IMR-90 (cell line): Measurements from ENCODE around the gene CDRT4. TPM values are rescaled to one million over a fixed set of nuclear protein-coding genes. Genes with fewer than 3 reads are reported as not detected.

ENCODE experiments used
- ATAC-seq: fragments of 200-7000 bp; cut with Tn5 transposase; 2 replicates; pipeline ENCODE4 v1.9.1; 2020; ENCODE audit warnings: low read depth, mild to moderate bottlenecking, moderate library complexity
- BruUV-seq: library from RNA; stranded (reverse); fragments of 400-500 nt; replicated peaks from 2 replicates; lab custom pipeline; 2021; lab: Mats Ljungman, UMichigan
- CTCF ChIA-PET: fragments of 300-600 bp; formaldehyde crosslinking; extraction: SDS; loops from one replicate; lab custom pipeline; 2021; ENCODE audit warnings: antibody characterized with exemption; lab: Yijun Ruan, JAX
- POLR2A ChIA-PET: fragments of 300-600 bp; sonication (Branson Sonifier 250); formaldehyde crosslinking; loops from one replicate; lab custom pipeline; 2022; ENCODE audit warnings: antibody characterized with exemption; ENCODE audit not compliant: unreplicated experiment; lab: Charles Lee
- DNase-seq: peaks from one replicate; pipeline ENCODE4 v3.0.0; 2013
- H2AFZ ChIP-seq: replicated peaks from 2 replicates; pipeline ENCODE3; 2013; ENCODE audit warnings: low read length, mild to moderate bottlenecking; ENCODE audit not compliant: poor library complexity
- H2AK5ac ChIP-seq: 2 replicates; pipeline ENCODE4 v1.6.1; 2013; ENCODE audit warnings: low read depth, low read length, inconsistent platforms
- H2AK9ac ChIP-seq: replicated peaks from 2 replicates; pipeline ENCODE3; 2013; ENCODE audit warnings: mild to moderate bottlenecking, low read depth, low read length, moderate library complexity; ENCODE audit not compliant: poor library complexity
- H2BK120ac ChIP-seq: 2 replicates; pipeline ENCODE4 v1.6.1; 2013; ENCODE audit warnings: low read depth, low read length, inconsistent platforms
- H2BK15ac ChIP-seq: 3 replicates; pipeline ENCODE4 v1.6.1; 2013; ENCODE audit warnings: low read depth, low read length, inconsistent platforms
- H2BK20ac ChIP-seq: 2 replicates; pipeline ENCODE4 v1.6.1; 2013; ENCODE audit warnings: low read depth, mild to moderate bottlenecking, inconsistent platforms, low read length, moderate library complexity
- H2BK5ac ChIP-seq: 2 replicates; pipeline ENCODE4 v1.6.1; 2013; ENCODE audit warnings: mild to moderate bottlenecking, low read depth, low read length, inconsistent platforms; ENCODE audit not compliant: poor library complexity, severe bottlenecking
- H3K14ac ChIP-seq: replicated peaks from 2 replicates; pipeline ENCODE4 v1.6.1; 2013; ENCODE audit warnings: low read depth, low read length, inconsistent platforms
- H3K18ac ChIP-seq: 2 replicates; pipeline ENCODE4 v1.6.1; 2013; ENCODE audit warnings: low read depth, low read length, control low read depth
- H3K23ac ChIP-seq: 2 replicates; pipeline ENCODE4 v1.6.1; 2013; ENCODE audit warnings: low read depth, low read length, inconsistent platforms
- H3K27ac ChIP-seq: 2 replicates; pipeline ENCODE4 v1.5.1; 2013; ENCODE audit warnings: mild to moderate bottlenecking, control low read depth, low read length; ENCODE audit not compliant: insufficient read depth
- H3K27me3 ChIP-seq: 2 replicates; pipeline ENCODE4 v1.6.1; 2013; ENCODE audit warnings: low read length; ENCODE audit not compliant: control insufficient read depth, insufficient read depth
- H3K36me3 ChIP-seq: 2 replicates; pipeline ENCODE4 v1.6.1; 2013; ENCODE audit warnings: low read length, mixed read lengths; ENCODE audit not compliant: control insufficient read depth, insufficient read depth
- H3K4ac ChIP-seq: 2 replicates; pipeline ENCODE4 v1.6.1; 2013; ENCODE audit warnings: low read depth, low read length, inconsistent platforms
- H3K4me1 ChIP-seq: 2 replicates; pipeline ENCODE4 v1.6.1; 2013; ENCODE audit warnings: low read length, mixed read lengths; ENCODE audit not compliant: control insufficient read depth, insufficient read depth
- H3K4me2 ChIP-seq: 2 replicates; pipeline ENCODE4 v1.6.1; 2013; ENCODE audit warnings: low read depth, mild to moderate bottlenecking, control low read depth, low read length, moderate library complexity
- H3K4me3 ChIP-seq: 2 replicates; pipeline ENCODE4 v1.5.1; 2013; ENCODE audit warnings: low read depth, mild to moderate bottlenecking, control low read depth, low read length, moderate library complexity; ENCODE audit not compliant: insufficient read depth
- H3K56ac ChIP-seq: 2 replicates; pipeline ENCODE4 v1.6.1; 2013; ENCODE audit warnings: low read length, inconsistent platforms; ENCODE audit not compliant: insufficient read depth; ENCODE audit errors: extremely low read depth
- H3K79me1 ChIP-seq, 2 experiments: 2 replicates each; pipeline ENCODE4 v1.6.1; 2013; ENCODE audit warnings: low read length in 2 of 2, inconsistent platforms in 1 of 2, low read depth in 1 of 2
- H3K9ac ChIP-seq: 2 replicates; pipeline ENCODE4 v1.6.1; 2013; ENCODE audit warnings: low read depth, low read length, control low read depth
- H3K9me1 ChIP-seq: 2 replicates; pipeline ENCODE4 v1.6.1; 2013; ENCODE audit warnings: low read length, inconsistent platforms; ENCODE audit not compliant: insufficient read depth
- H3K9me3 ChIP-seq: 2 replicates; pipeline ENCODE4 v1.6.1; 2013; ENCODE audit warnings: low read length; ENCODE audit not compliant: control insufficient read depth, insufficient read depth
- H4K20me1 ChIP-seq: 2 replicates; pipeline ENCODE4 v1.6.1; 2013; ENCODE audit warnings: low read length, inconsistent platforms; ENCODE audit not compliant: insufficient read depth
- H4K5ac ChIP-seq: 2 replicates; pipeline ENCODE4 v1.6.1; 2013; ENCODE audit warnings: mild to moderate bottlenecking, low read depth, low read length, control low read depth
- H4K8ac ChIP-seq, 2 experiments: 2 replicates each; pipeline ENCODE4 v1.6.1; 2013; ENCODE audit warnings: low read depth in 2 of 2, low read length in 2 of 2, control low read depth in 1 of 2, inconsistent platforms in 1 of 2
- H4K91ac ChIP-seq: 2 replicates; pipeline ENCODE4 v1.6.1; 2013; ENCODE audit warnings: low read depth, low read length, inconsistent platforms; ENCODE audit not compliant: insufficient read depth
- MAFK ChIP-seq: IDR thresholded peaks from 2 replicates; pipeline ENCODE4 v1.6.1; 2012; ENCODE audit warnings: low read depth, low read length, improper control_type of control experiment
- RAD21 ChIP-seq: IDR thresholded peaks from 2 replicates; pipeline ENCODE4 v1.6.1; 2012; ENCODE audit warnings: low read length, improper control_type of control experiment
- WGBS, 2 experiments: methylation state at CpG; one replicate each; pipeline versions ENCODE4 v1.1.5 to v1.1.7; 2013; ENCODE audit warnings: missing lambda C conversion rate in 2 of 2; ENCODE audit not compliant: insufficient read length in 1 of 2; ENCODE audit errors: extremely low coverage in 2 of 2; 5-methylcytosine and 5-hydroxymethylcytosine counted together
- dilution Hi-C: fragments of 300-500 bp; cut with HindIII; formaldehyde crosslinking; loops from one replicate; pipeline ENCODE4 v1.14.3; 2018; ENCODE audit warnings: low sequenced_read_pairs; ENCODE audit not compliant: unreplicated experiment
- in situ Hi-C: fragments of 300-500 bp; cut with MboI; formaldehyde crosslinking; loops from 3 replicates; pipeline ENCODE4 v1.14.3; 2019; ENCODE audit warnings: low sequenced_read_pairs, inconsistent platforms, mixed read lengths
- intact Hi-C: fragments of 100-400 bp; cut with micrococcal nuclease; formaldehyde crosslinking; loops from 2 replicates; pipeline ENCODE4 v1.10.0; 2022
- polyA plus RNA-seq, 3 experiments: library from polyadenylated mRNA; depleted of rRNA; stranded (reverse); fragments of >200 nt; gene quantifications; 2 replicates each; pipeline ENCODE4 v1.2.3, GENCODE V29; 2012; ENCODE audit warnings: low replicate concordance in 1 of 3
- total RNA-seq: library from RNA; depleted of rRNA; stranded (reverse); fragments of >200 nt; gene quantifications from 2 replicates; pipeline ENCODE4 v1.2.3, GENCODE V29; 2012
- TF ChIP-seq, protein P1 (sequence below): fragments of 150-350 bp; IDR thresholded peaks from 2 replicates; pipeline ENCODE4 v1.6.1; 2017; ENCODE audit warnings: mild to moderate bottlenecking, antibody characterized with exemption, low read length, low read depth

CDRT4 gene
- total and polyA plus RNA-seq, 2 of the 4 experiments (the other 2 are of a cell fraction): 0.90 to 3.7 TPM

DNA sequence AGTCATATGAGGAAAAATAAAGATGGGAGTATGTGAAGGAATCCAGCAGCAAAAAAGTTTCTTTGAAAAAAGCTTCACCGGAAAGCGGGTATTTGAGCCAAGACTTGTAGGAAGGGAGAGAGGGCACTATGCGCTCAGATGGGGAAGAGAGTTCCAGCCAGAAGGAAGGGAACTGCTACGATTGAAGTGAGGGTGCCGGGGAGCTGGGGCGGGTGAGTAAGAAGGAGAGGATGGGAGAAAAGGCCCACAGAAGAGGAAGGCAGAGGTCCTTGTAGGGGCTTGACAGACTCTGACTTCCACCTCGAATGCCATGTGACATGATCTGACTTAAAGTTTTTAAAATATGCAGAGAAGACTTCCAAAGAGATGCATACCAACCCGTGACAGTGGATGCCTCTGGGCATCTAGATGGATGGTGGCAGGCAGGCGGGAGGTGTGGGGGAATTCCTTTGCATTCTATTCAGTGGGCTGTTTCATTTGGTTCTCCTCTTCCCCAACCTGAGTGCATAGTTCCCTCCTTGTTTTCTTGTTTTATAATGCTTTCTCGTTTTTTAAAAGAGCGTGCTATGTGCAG is 44.9 kb downstream of the CDRT4 start:
- Histone ChIP-seq H2AK5ac (no peak overlapping the region), H4K8ac (no peak overlapping the region), H3K4me3 (no peak overlapping the region), H2AFZ (no peak overlapping the region), H3K4me1 (peaks cover 5% of the 10 kb centered on the region; the same call in 1 of the 2 replicates), H2BK120ac (no peak overlapping the region), H2BK15ac (no peak overlapping the region), H3K18ac (no peak overlapping the region), H3K14ac (no peak overlapping the region), H3K9me1 (no peaks in the 10 kb centered on the region), H3K4me2 (no peak overlapping the region), H3K56ac (no peak overlapping the region), H2BK5ac (no peak overlapping the region), H3K36me3 (no peaks in the 10 kb centered on the region), H2AK9ac (no peak overlapping the region), H3K27me3 (peaks cover 3% of the 10 kb centered on the region; the same call in 1 of the 2 replicates), H3K9me3 (no peaks in the 10 kb centered on the region), H4K5ac (no peak overlapping the region), H3K27ac (no peak overlapping the region), H3K9ac (no peak overlapping the region), H4K91ac (no peak overlapping the region), H3K23ac (no peak overlapping the region), H3K4ac (no peak overlapping the region), H3K79me1 (no peaks in the 10 kb centered on the region), H2BK20ac (no peak overlapping the region), H4K20me1 (no peaks in the 10 kb centered on the region)
- dilution Hi-C loops: no loop called here
- ChIA-PET CTCF (interaction anchor here (0.6 kb wide), 1 partner anchor 15 kb away, joined by 5 read pairs; no protein-coding TSS in a partner anchor), POLR2A (no interaction called here)
- in situ Hi-C loops: no loop called here
- DNase-seq (no peak), ATAC-seq (no peak)
- TF ChIP-seq, protein P1, sequence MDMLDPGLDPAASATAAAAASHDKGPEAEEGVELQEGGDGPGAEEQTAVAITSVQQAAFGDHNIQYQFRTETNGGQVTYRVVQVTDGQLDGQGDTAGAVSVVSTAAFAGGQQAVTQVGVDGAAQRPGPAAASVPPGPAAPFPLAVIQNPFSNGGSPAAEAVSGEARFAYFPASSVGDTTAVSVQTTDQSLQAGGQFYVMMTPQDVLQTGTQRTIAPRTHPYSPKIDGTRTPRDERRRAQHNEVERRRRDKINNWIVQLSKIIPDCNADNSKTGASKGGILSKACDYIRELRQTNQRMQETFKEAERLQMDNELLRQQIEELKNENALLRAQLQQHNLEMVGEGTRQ: no peak
- TF ChIP-seq RAD21 (no peak), MAFK (no peak)
- 94% methylated on average over 3 of the region's 11 CpGs; no CpG with 5 or more reads in 1 of the 2 experiments for WGBS, 2 experiments
- no TSS peak for BruUV-seq
- intact Hi-C loops: loop anchor here (1.0 kb wide), 1 partner anchor 8 kb away; no protein-coding TSS in a partner anchor
